GM20000 (cell line): ENCODE results near the gene SLC24A3.

Experiments
- DNase-seq: peaks from one replicate; pipeline ENCODE4 v3.0.0; 2012; ENCODE audit warnings: low spot score
- CTCF ChIP-seq: IDR thresholded peaks from 2 replicates; pipeline ENCODE4 v1.5.1; 2012; ENCODE audit warnings: mild to moderate bottlenecking, control low read depth; ENCODE audit errors: extremely low read depth, missing control alignments

The SLC24A3 gene

DNA sequence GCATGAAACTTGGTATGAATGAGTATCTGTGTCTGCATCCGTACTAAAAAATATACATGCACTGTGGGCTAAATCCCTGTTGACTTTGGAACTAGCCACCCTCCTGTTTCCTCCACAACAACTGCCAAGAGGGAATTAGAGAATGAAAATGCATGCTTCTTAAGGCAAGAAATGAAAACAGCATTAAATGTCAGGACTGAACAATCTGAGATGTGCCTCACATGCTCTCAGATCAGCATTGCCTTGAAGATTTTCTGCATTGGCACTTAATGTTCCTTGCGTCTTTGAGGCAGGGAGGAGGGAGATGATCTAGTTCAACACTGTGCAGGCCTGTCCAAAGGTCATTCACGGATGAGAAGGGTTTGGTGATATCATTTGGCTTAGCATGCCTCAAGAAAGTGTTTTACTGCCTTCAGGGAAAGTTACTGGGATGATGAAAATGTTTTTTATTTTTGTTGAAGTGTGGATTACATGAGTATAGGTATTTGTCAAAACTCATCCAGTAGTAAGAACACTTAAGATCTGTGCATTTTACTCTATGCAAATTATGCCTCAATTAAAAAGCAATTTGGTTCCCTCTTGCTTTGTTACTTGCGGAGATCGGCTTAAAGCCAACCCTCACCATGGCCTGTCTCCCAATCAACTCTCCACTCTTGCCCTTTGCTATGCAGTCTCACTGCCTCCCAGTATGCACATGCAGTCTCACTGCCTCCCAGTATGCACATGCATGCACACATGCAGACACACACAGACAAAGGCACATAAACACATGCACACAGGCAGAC lies 498.1 kb downstream of the SLC24A3 start:
- TF ChIP-seq CTCF: no peak
- DNase-seq: no peak

DNA sequence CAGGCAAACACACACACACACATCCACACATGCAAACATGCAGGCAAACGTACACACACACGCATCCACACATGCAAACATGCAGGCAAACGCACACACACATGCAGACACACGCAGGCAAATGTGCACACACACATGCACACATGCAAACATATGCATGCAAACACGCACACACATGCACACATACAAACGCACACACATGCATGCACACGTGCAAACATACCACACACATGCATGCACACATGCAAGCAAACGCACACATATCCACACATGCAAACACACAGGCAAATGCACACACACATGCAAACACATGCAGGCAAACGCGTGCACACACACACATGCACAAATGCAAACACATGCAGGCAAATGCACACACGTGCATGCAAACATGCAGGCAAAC lies 498.7 kb downstream of the SLC24A3 start:
- no peak for DNase-seq
- TF ChIP-seq CTCF: no peak

- DNase-seq: no peak
- no peak for TF ChIP-seq CTCF
These were observed 500.3 kb downstream of the SLC24A3 start for GRCh38 chr20:19712721-19713260.

- no peak for DNase-seq
These were observed 501.6 kb downstream of the SLC24A3 start for GRCh38 chr20:19713822-19714578.

GRCh38 chr20:19714579-19714840 lies 502.1 kb downstream of the SLC24A3 start:
- no peak for TF ChIP-seq CTCF
- no peak for DNase-seq

More at GRCh38 chr20:19713822-19714578, 501.6 kb downstream of the SLC24A3 start:
- no peak for TF ChIP-seq CTCF

- TF ChIP-seq CTCF: no peak
- DNase-seq: no peak
These were observed 503.5 kb downstream of the SLC24A3 start for GRCh38 chr20:19715986-19716385.

DNA sequence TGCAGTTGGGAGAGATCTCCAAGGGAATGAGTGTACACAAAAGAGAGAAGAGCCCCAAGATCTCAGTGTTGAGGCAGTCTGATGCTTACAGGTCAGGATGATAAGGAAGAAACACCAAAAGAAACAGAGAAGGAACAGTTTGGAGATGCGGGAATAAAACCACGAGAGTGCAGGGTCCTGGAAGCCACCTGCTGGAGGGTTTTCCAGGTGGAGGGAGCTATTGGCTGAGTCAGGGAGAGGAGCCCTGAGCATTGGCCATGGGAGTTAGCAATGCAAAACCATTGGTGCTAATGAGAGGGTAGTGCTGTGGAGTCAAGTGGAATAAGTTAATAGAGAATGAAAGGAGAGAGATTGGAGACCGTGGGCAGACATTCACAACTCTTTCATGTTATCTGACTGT lies 506.4 kb downstream of the SLC24A3 start:
- no peak for DNase-seq
- no peak for TF ChIP-seq CTCF
